K562 (cell line): ENCODE data around the gene SH3TC1. TPM values are rescaled to one million over a fixed set of nuclear protein-coding genes. Genes with fewer than 3 reads are reported as not detected.

Source experiments
- ATAC-seq: fragments of 200-7000 bp; cut with Tn5 transposase; 3 replicates; pipeline ENCODE4 v1.9.1; 2020; ENCODE audit warnings: moderate library complexity
- BruUV-seq: library from RNA; stranded (reverse); fragments of 400-500 nt; replicated peaks from 2 replicates; lab custom pipeline; 2021; lab: Mats Ljungman, UMichigan
- CTCF ChIA-PET: fragments of 300-600 bp; formaldehyde crosslinking; extraction: SDS; loops from one replicate; lab custom pipeline; 2021; ENCODE audit warnings: low intra/inter-chr PET ratio; lab: Yijun Ruan, JAX
- POLR2A ChIA-PET: fragments of 300-600, 350-650 bp; sonication (Branson Sonifier 250); formaldehyde crosslinking; extraction: SDS; loops from one replicate; lab custom pipeline; 2021; ENCODE audit warnings: antibody characterized with exemption, inconsistent platforms; lab: Yijun Ruan, JAX
- DNase-seq, 4 experiments: peaks; one replicate each; pipeline versions ENCODE4 v3.0.0 to v3.0.0-alpha.2; 2011 to 2018; ENCODE audit warnings: low spot score in 3 of 4, mixed read lengths in 3 of 4; ENCODE audit errors: extremely low read depth in 1 of 4
- FAIRE-seq: peaks from 2 replicates; lab custom pipeline; 2011; peaks lifted over from hg19 to GRCh38; lab: Jason Lieb, UNC
- H2AFZ ChIP-seq: 2 replicates; pipeline ENCODE4 v1.6.0; 2011; ENCODE audit warnings: low read depth, low read length, control low read depth, inconsistent platforms
- H3K27ac ChIP-seq: fragments of 200-600 bp; 3 replicates; pipeline ENCODE4 v1.8.0; 2011; ENCODE audit warnings: low read depth, mild to moderate bottlenecking, control low read depth, inconsistent platforms, low read length, moderate library complexity, mixed read lengths; ENCODE audit errors: extremely low read depth
- H3K27me3 ChIP-seq, 2 experiments: fragments of 300-600 bp in 1 of 2; 2 replicates in 1 of 2; 3 replicates in 1 of 2; pipeline versions ENCODE4 v1.6.0 to v1.8.0; 2011; ENCODE audit warnings: inconsistent platforms in 2 of 2, low read length in 2 of 2, mild to moderate bottlenecking in 1 of 2, mixed read lengths in 1 of 2, moderate library complexity in 1 of 2; ENCODE audit not compliant: control insufficient read depth in 2 of 2, insufficient read depth in 2 of 2
- H3K36me3 ChIP-seq: fragments of 300-600 bp; 3 replicates; pipeline ENCODE4 v1.8.0; 2011; ENCODE audit warnings: mild to moderate bottlenecking, low read length, inconsistent platforms; ENCODE audit not compliant: control insufficient read depth, insufficient read depth
- H3K4me1 ChIP-seq, 2 experiments: fragments of 200-600 bp in 1 of 2; replicated peaks in 1 of 2; 2 replicates in 1 of 2; 3 replicates in 1 of 2; pipeline versions ENCODE4 v1.5.1 to v1.8.0; 2011; ENCODE audit warnings: inconsistent platforms in 2 of 2, low read length in 2 of 2, mild to moderate bottlenecking in 1 of 2, mixed read lengths in 1 of 2, moderate library complexity in 1 of 2; ENCODE audit not compliant: control insufficient read depth in 2 of 2, insufficient read depth in 2 of 2
- H3K4me2 ChIP-seq: 2 replicates; pipeline ENCODE4 v1.6.1; 2011; ENCODE audit warnings: low read length, control low read depth, inconsistent platforms, mixed read lengths; ENCODE audit not compliant: insufficient read depth
- H3K4me3 ChIP-seq: fragments of 200-600 bp; sonication (generic), shearing (Covaris generic); 2 replicates; pipeline ENCODE4 v1.5.1; 2016; ENCODE audit warnings: control low read depth, inconsistent platforms
- H3K79me2 ChIP-seq: fragments of 200-600 bp; 3 replicates; pipeline ENCODE4 v1.8.0; 2011; ENCODE audit warnings: low read length, inconsistent platforms; ENCODE audit not compliant: control insufficient read depth, insufficient read depth
- H3K9ac ChIP-seq, 2 experiments: 2 replicates each; pipeline versions ENCODE4 v1.6.0 to v1.6.1; 2011; ENCODE audit warnings: low read depth in 2 of 2, low read length in 2 of 2, control low read depth in 1 of 2, inconsistent platforms in 1 of 2, mild to moderate bottlenecking in 1 of 2, mixed read lengths in 1 of 2; ENCODE audit not compliant: insufficient read depth in 1 of 2
- H3K9me1 ChIP-seq: one replicate; pipeline ENCODE4 v1.6.0; 2011; ENCODE audit warnings: inconsistent platforms, mild to moderate bottlenecking, low read length, moderate library complexity; ENCODE audit not compliant: control insufficient read depth, insufficient read depth
- H3K9me3 ChIP-seq: replicated peaks from 2 replicates; pipeline ENCODE4 v1.5.1; 2011; ENCODE audit warnings: low read depth, low read length, inconsistent platforms; ENCODE audit not compliant: control insufficient read depth, insufficient read depth
- H4K20me1 ChIP-seq: replicated peaks from 2 replicates; pipeline ENCODE4 v1.6.1; 2011; ENCODE audit warnings: low read length, inconsistent platforms, mixed read lengths; ENCODE audit not compliant: control insufficient read depth, insufficient read depth
- ARHGAP35 ChIP-seq: fragments of 450-650 bp; IDR thresholded peaks from 2 replicates; pipeline ENCODE4 v1.6.1; 2018; ENCODE audit not compliant: partially characterized antibody
- CBX8 ChIP-seq: fragments of 200-600 bp; sonication (generic); IDR thresholded peaks from 2 replicates; pipeline ENCODE4 v1.6.1; 2012; ENCODE audit warnings: borderline replicate concordance, mixed run types, low read depth, mild to moderate bottlenecking, moderate library complexity, mixed read lengths, low read length, control low read depth, inconsistent platforms; ENCODE audit not compliant: poor library complexity, severe bottlenecking; ENCODE audit errors: extremely low read depth
- CHAMP1 ChIP-seq: fragments of 450-650 bp; IDR thresholded peaks from 2 replicates; pipeline ENCODE4 v1.6.1; 2016; ENCODE audit warnings: mild to moderate bottlenecking
- CTBP1 ChIP-seq: fragments of 450-650 bp; IDR thresholded peaks from 2 replicates; pipeline ENCODE4 v1.6.1; 2016; ENCODE audit warnings: borderline replicate concordance
- DPF2 ChIP-seq: fragments of 450-650 bp; IDR thresholded peaks from 2 replicates; pipeline ENCODE4 v1.6.1; 2016
- ETV5 ChIP-seq: sonication (generic); formaldehyde crosslinking; IDR thresholded peaks from 2 replicates; pipeline ENCODE4 v1.4.0; 2020; ENCODE audit warnings: low read depth, mild to moderate bottlenecking, missing genetic modification reagents
- HDAC8 ChIP-seq: fragments of 450-650 bp; IDR thresholded peaks from 2 replicates; pipeline ENCODE4 v1.6.1; 2016; ENCODE audit warnings: mild to moderate bottlenecking, missing genetic modification characterization, moderate library complexity, missing compliant biosample characterization
- HNRNPL ChIP-seq: fragments of 200-400 bp; formaldehyde crosslinking; IDR thresholded peaks from 2 replicates; pipeline ENCODE4 v1.6.1; 2017; ENCODE audit warnings: low read depth, mild to moderate bottlenecking, low read length
- HOMEZ ChIP-seq: fragments of 250-450 bp; sonication (Bioruptor Pico); IDR thresholded peaks from 2 replicates; pipeline ENCODE4 v1.4.0; 2020; ENCODE audit warnings: mild to moderate bottlenecking, moderate library complexity
- KDM5B ChIP-seq: fragments of 200-600 bp; sonication (generic); IDR thresholded peaks from 2 replicates; pipeline ENCODE4 v1.6.1; 2012; ENCODE audit warnings: low read depth, mild to moderate bottlenecking, moderate library complexity, low read length, control low read depth, inconsistent platforms; ENCODE audit not compliant: insufficient replicate concordance
- NUFIP1 ChIP-seq: fragments of 450-650 bp; IDR thresholded peaks from 2 replicates; pipeline ENCODE4 v1.6.1; 2018; ENCODE audit not compliant: partially characterized antibody
- ZNF75A ChIP-seq: fragments of 450-650 bp; formaldehyde crosslinking; IDR thresholded peaks from 2 replicates; pipeline ENCODE4 v1.4.0; 2020; ENCODE audit warnings: mild to moderate bottlenecking
- WGBS: fragments of 100-300 bp; shearing (Covaris generic); methylation state at CpG from one replicate; pipeline ENCODE4 v1.1.6; 2016; ENCODE audit warnings: low coverage, mixed read lengths; ENCODE audit not compliant: insufficient coverage; ENCODE audit errors: missing lambda C conversion rate; 5-methylcytosine and 5-hydroxymethylcytosine counted together
- in situ Hi-C: fragments of 300-500 bp; cut with MboI; formaldehyde crosslinking; loops from 4 replicates; pipeline ENCODE4 v1.15.0; 2018; ENCODE audit warnings: inconsistent platforms, mixed read lengths
- intact Hi-C: fragments of 100-400 bp; cut with micrococcal nuclease; formaldehyde crosslinking; loops from 2 replicates; pipeline ENCODE4 v1.14.2; 2022
- polyA plus RNA-seq, 8 experiments: library from polyadenylated mRNA; depleted of rRNA in 4 of 8; stranded (reverse) in 5 of 8; unstranded in 3 of 8; fragments of >200 nt; fragmentation: Nextera tagmentation in 2 of 8; fragmentation: Illumina TruSeq in 1 of 8; extraction: Ambion mirVana in 2 of 8; extraction: Trizol in 1 of 8; gene quantifications; 2 replicates each; pipeline versions ENCODE4 v1.2.1 to v1.2.3, GENCODE V29; 2011 to 2014; ENCODE audit warnings: inconsistent platforms in 1 of 8, missing spikeins in 1 of 8
- total RNA-seq, 7 experiments: library from RNA; depleted of rRNA in 6 of 7; stranded (reverse); fragments of >200 nt in 6 of 7; fragmentation: Illumina TruSeq in 2 of 7; extraction: Trizol in 2 of 7; gene quantifications; 2 replicates each; pipeline versions ENCODE4 v1.2.1 to v1.2.3, GENCODE V29; 2011 to 2021; ENCODE audit warnings: low replicate concordance in 1 of 7
- TF ChIP-seq, protein P1 (sequence below): IDR thresholded peaks from 2 replicates; pipeline ENCODE4 v1.6.1; 2016; ENCODE audit warnings: missing genetic modification characterization, missing compliant biosample characterization

SH3TC1 gene
- total and polyA plus RNA-seq, 9 of the 15 experiments (the other 6 are each of a cell fraction or from before 2014, with no cell fraction given): 0.04 to 2.1 (median 0.48) TPM; not detected in 1

DNA sequence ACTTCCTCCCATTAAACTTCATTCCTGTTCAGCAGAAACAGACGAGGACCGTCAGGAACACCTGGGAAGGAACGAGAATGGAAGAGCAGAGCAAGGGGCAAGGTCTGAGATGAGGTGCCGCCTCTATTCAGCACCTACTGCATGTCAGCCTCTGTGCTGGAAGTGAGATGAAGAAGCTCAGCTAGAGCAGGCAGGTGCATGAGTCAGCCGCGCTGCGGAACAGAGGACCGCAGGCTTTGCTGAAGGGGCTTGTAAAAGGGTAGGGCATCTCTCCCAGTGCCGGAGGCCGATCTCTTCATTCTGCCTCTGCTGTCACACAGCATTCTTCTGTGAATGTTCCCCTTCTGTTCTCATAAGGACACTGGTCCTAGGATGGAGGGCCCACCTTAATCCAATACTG is 34.4 kb upstream of the SH3TC1 start (continued):
- TF ChIP-seq, protein P1, sequence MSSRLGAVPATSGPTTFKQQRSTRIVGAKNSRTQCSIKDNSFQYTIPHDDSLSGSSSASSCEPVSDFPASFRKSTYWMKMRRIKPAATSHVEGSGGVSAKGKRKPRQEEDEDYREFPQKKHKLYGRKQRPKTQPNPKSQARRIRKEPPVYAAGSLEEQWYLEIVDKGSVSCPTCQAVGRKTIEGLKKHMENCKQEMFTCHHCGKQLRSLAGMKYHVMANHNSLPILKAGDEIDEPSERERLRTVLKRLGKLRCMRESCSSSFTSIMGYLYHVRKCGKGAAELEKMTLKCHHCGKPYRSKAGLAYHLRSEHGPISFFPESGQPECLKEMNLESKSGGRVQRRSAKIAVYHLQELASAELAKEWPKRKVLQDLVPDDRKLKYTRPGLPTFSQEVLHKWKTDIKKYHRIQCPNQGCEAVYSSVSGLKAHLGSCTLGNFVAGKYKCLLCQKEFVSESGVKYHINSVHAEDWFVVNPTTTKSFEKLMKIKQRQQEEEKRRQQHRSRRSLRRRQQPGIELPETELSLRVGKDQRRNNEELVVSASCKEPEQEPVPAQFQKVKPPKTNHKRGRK (tag): no peak
- TF ChIP-seq ETV5 (CRISPR knock-in tag): no peak
- TF ChIP-seq, all 486 proteins: peak for 0

- 4% methylated on average over 6 of the region's 6 CpGs for WGBS
- Histone ChIP-seq H2AFZ (no peak overlapping the region), H3K4me2 (no peak overlapping the region), H3K9me3 (peaks cover 6% of the 10 kb centered on the region), H3K9me1 (no peaks in the 10 kb centered on the region), H3K4me1 (no peaks in the 10 kb centered on the region), H3K4me3 (no peak overlapping the region), H3K9ac (no peak overlapping the region), H3K36me3 (no peaks in the 10 kb centered on the region), H4K20me1 (no peaks in the 10 kb centered on the region; the same call in 1 of the 2 replicates), H3K79me2 (no peaks in the 10 kb centered on the region), H3K27ac (no peak overlapping the region), H3K27me3 (peaks cover 8 to 44% of the 10 kb centered on the region in 2 experiments; a peak in 4 of 5 replicates)
- CTCF ChIA-PET: no interaction called here
- ATAC-seq (no peak), DNase-seq (no peak), FAIRE-seq (no peak)
- in situ Hi-C loops: loop anchor here (10.0 kb wide), 1 partner anchor 239 kb away; no protein-coding TSS in a partner anchor
- no TSS peak for BruUV-seq
- POLR2A ChIA-PET: interaction anchor here (0.6 kb wide), 1 partner anchor 1455 kb away, joined by 3 read pairs; no protein-coding TSS in a partner anchor
- intact Hi-C loops: no loop called here
- TF ChIP-seq HDAC8: no peak
- TF ChIP-seq ARHGAP35: no peak
- TF ChIP-seq KDM5B: no peak
- TF ChIP-seq CHAMP1: no peak
- no peak for TF ChIP-seq CTBP1
- TF ChIP-seq DPF2: no peak
- TF ChIP-seq CBX8: no peak
- TF ChIP-seq ZNF75A (CRISPR knock-in tag): no peak
- no peak for TF ChIP-seq HOMEZ (CRISPR knock-in tag)
- TF ChIP-seq HNRNPL: no peak
- no peak for TF ChIP-seq NUFIP1
Measured at GRCh38 chr4:8165374-8165896, 33.7 kb upstream of the SH3TC1 start.
